ENCODE results near the gene BICD2.
A peak's percentile ranks its signal among the peaks of the same experiment; 100 is the strongest.

The BICD2 gene

GRCh38 chr9:92711844-92712243, 52.8 kb downstream of the BICD2 start:
- no peak for DNase-seq

- DNase-seq: no peak
Measured at GRCh38 chr9:92711146-92711545, 53.5 kb downstream of the BICD2 start.

DNA sequence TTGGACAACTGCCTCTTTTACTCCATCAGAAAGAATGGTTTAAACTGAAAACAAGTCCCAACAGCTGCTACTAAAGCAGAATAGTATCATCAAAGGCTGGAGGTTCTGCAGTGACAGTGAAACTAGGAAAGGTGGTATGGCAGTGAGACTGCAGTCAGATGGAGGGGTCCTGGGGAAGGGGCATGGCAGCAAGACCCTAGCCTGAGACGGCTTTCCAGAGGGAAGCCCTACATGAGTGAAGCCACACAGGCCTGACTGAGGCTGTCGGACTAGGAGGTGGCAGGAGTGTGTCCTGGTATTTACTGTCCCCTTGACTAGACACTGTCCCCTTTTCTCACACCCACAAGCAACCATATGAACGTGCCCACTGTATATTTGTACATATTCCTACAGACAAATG, 54.3 kb downstream of the BICD2 start:
- no peak for DNase-seq

- no peak for DNase-seq
Measured at GRCh38 chr9:92709954-92710353, 54.7 kb downstream of the BICD2 start.

DNA sequence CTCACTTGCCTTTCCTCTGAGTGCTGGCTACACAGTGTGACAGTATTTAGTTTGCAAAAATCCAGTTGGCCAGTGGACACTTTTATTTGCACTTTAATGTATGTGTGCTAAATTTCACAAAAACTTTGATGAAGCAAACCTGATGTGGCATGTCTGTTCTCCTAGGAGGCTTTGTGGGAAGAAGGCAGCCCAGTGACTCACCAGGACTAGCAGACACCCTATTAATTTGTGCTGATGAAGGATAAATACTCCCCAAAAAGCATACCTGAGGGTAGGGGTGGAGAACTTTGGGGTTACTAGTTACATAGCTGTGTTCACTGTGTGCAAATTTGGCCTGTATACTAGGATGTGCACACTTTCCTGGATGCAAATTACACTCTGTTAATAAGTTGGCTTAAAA, 55.4 kb downstream of the BICD2 start:
- DNase-seq: no peak

DNA sequence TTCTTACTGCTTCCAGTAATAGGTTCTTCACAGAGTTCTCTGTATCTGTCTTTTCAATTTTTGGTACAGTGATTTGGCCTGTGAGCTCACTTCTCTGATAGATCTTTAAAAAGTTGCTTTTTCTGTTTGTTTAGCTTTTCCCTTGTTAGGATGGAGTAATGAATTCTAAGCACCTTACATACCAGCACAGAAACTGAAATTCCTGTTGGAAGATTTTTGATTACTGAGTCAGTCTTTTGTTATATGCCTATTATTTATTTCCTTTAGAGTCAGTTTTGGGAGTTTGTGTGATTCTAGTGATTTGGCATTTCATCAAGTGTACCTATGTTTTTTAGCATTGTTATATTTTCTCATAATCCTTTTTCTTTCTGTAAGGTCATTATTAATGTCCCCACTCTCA, 57.1 kb downstream of the BICD2 start:
- DNase-seq: no peak

DNA sequence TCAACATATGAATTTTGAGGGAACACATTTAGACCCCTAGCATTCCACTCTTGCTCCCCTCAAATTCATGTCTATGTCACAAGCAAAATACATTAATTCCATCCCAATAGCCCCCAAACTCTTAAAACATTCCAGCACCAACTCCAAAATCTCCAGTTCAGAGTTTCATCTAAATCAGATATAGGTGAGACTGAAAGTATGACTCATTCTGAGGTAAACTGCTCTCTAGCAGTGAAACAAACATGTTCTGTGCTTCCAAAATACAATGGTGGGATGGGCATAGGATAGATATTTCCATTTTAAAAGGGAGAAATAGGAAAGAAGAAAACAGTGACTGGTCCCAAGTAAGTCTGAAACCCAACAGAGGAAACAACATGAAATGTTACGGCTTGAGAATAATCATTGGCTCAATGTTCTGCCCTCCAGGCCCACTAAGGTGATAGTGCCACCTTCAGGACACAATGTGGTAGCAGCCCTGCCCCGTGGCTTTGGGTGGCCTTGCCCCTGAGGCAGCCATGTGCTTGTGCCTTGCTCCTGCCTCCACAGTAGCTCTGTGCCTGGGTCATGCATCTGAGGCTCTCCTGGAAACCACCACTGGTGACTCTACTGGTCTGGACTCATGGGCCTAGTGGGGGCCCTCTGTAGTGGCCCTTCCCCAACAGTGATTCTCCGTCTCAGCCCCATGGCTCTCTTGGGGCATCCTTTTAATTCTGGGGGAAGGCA, 58.3 kb downstream of the BICD2 start:
- peak; percentile 65 for DNase-seq

DNA sequence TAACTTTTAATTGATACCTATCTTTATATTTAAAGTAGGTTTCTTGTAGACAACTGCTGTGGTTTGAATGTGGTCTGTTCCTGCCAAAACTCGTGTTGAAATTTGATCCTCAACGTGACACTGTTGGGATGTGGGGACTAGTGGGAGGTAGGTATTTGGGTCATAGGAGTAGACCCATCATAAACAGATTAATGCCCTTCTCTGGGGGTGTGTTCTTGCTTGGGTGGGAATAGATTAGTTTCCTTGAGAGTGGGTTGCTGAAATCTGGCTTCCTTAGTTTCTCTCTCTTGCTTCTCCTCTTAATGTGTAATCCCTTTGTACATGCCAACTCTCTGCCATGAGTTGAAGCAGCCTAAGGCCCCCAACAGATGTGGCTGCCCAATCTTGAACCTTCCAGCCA, 60.1 kb downstream of the BICD2 start:
- DNase-seq: no peak

DNA sequence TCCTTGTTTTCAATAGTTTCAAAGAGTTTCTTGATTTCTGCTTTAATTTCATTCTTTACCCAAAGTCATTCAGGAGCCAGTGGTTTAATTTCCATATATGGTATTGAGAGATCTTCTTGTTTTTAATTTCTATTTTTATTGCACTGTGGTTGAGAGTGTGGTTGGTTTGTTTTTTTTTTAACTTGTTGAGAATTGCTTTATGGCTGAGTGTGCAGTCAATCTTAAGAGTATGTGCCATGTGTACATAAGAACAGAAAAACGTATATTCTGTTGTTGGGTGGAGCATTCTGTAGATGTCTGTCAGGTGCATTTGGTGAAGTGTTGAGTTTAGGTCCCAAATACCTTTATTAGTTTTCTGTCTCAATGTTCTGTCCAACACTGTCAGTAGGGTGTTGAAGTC, 68.0 kb downstream of the BICD2 start:
- DNase-seq: no peak

DNA sequence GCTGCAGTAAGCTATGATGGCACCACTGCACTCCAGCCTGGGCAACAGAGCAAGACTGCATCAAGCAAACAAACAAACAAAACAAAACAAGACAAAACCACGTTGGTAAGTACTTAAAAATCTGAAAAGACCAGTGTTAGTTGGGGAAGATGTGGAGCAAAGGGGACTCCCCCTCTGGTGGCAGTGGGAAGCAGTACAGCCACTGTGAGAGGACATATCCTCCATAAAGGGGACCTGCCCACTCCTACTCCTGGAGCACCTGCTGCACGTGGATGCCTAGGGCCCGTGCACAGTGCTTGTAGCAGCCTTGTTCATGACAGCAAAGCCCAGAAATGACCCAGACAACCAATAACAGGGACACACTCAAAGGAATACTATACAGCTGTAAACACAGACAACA, 77.7 kb downstream of the BICD2 start:
- no peak for DNase-seq

- DNase-seq: no peak
Measured at GRCh38 chr9:92685022-92685421, 79.6 kb downstream of the BICD2 start.

- DNase-seq: no peak
Measured at GRCh38 chr9:92682269-92682668, 82.4 kb downstream of the BICD2 start.

DNA sequence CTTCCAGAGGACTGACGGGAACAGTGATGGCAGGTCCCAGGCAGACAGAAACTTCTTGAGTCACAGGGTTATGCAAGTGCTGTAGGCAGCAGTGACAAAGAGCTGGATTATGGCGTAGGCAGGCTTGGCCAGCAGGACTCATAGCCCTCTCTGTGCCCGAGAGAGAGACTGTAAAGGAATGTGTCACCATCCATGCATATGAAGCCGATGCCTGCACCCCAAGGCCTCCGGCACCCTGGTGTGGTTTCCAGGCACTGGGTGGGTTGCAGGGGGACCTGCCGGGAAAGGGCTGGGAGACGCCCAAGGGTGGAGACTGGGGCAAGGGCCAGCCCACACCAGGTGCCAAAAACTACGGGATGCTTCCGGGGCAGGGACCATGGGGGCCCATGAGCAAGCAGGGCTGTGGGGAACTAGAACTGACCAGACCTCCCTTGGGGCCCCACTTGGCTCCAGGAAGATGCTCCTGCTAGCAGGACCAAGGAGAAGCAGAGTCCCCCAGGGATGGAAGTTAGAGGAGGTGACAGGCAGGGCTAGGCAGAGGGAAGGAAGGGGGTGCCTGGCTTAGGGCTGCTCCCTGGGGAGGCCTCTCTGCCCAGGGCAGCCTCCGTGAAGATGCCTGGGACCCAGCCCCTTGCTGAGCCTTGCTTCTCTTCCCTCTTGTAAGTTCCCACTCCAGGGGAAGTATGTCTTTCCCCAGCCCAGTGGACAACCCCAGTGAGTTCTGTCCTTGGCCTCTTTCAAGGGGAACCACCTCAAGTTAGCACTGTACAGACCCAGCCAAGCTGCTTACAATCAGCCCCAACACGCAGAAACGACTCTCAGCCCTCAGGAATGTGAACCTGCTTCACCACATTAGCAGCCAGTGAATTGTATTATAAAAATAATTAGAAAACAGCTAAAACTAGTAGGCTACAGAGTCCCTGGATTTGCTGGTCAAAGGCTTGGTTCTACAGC, 84.2 kb downstream of the BICD2 start:
- no peak for DNase-seq

- no peak for DNase-seq
Measured at GRCh38 chr9:92679413-92680165, 85.0 kb downstream of the BICD2 start.

DNA sequence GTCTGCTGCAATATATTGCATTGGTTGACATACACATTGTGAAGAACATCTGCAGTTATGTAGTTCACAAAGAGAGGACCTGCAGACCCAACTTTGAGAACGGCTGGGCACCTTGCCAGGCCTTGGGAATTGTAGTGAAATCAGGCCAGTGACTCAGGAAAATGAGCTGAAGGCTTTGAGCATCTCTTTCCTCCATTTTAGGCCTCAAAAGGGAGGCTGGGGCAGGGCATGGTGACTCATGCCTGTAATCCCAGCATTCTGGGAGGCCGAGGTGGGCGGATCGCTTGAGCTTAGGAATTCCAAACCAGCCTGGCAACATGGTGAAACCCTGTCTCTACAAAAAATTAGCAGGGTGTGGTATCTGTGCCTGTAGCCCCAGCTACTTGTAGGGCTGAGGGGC, 93.3 kb downstream of the BICD2 start:
- DNase-seq: peak; percentile 21

- peak; percentile 98 for DNase-seq
Measured at GRCh38 chr9:92669890-92670708, 94.5 kb downstream of the BICD2 start, which contains the start of gene IPPK. IPPK (minus strand) TSS chr9:92670131; CDS start chr9:92669988, 143 bp downstream.

- peak; percentile 38 for DNase-seq
Measured at GRCh38 chr9:92669527-92669889, 95.1 kb downstream of the BICD2 start.

DNA sequence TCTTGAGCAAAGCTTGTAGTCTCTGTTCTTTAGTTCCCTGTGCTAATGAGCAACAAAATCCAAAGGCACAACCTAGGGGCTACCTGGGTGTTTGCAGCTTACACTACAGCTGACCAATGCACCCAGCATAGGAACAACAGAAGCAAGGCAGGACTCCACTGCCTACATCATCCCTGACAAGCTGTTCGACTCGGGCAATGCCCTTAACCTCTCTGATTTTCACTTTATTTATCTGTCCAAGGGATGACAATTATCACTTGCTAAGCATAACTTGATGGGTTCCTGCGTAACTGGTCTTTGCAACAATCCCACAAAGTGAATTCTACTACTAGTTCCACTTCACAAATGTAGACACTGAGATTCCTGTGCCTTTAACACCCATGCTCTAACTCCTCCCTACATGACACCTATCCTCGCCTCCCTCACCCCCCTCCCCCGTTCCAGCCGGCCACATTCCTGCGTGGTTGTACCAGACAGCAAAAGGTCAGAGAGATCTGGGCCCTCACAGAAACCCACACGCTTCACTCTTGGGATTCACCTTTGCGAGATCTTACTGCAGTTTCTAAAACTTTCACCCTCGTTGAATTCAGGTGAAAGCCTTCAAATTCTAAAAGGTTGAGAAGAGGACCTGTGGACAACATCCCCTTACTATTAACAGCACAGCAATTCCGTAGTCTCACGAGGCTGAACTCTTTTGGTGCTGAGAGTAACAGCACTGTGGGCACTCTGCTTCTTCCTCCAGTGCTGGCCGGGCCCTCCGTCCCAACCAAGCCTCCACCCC, 95.7 kb downstream of the BICD2 start:
- DNase-seq: peak; percentile 66

GRCh38 chr9:92666912-92667532, 97.6 kb downstream of the BICD2 start:
- no peak for DNase-seq

DNA sequence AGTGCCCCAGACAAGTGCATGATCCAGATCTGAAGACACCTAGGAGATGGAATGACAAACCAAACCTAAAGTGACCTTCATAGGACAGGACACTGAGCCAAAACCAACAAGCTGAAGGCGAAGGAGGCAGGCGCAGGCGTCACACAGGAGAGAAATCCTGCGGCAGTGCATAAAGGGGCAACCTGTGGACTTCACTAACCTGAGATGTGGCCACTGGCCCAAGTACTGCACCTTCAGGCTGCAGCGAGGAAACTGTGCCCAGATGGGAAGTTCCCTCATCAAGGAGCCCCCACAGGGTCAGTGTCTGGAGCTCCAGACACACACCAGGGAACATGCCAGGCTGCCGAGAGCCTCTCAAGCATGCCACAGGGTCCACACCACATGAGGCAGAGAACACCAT, 98.4 kb downstream of the BICD2 start:
- DNase-seq: no peak

DNA sequence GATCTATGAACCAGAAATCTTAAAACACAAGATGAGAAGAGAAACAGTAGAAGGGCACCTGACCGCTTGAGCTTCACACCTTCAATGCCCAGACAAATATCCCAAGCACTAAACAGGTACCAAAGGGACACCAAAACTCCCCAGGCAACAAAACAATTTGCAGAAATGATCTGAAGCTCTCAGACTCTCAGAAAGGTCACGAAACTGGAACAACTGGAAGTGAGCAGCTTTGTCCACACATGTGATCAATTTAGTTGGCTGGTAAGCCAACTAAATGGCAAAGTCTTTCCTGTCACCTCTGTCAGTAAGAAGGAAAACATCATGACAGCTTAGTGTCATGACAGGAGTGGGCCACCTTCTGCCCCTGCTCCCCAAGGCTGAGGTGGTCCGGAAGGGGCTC, 98.8 kb downstream of the BICD2 start:
- DNase-seq: no peak

Measured in activated CD4-positive, alpha-beta T cell treated with anti-CD3 and anti-CD28 coated beads for 48 hours (primary cell).